PC-9 (cell line): ENCODE data around the gene GPBAR1. TPM values are rescaled to one million over a fixed set of nuclear protein-coding genes. Genes with fewer than 3 reads are reported as not detected.
"Not testable (repeated sequence)": the region's sequence is repeated elsewhere in the genome, so short reads cannot be mapped to it uniquely, and the experiment has no call there.

ENCODE experiments used
- BruUV-seq: library from RNA; stranded (reverse); fragments of 400-500 nt; replicated peaks from 2 replicates; lab custom pipeline; 2021; lab: Mats Ljungman, UMichigan
- CTCF ChIA-PET: fragments of 300-600 bp; sonication (Branson Sonifier 250); formaldehyde crosslinking; loops from one replicate; lab custom pipeline; 2022; ENCODE audit warnings: antibody characterized with exemption; lab: Charles Lee
- POLR2A ChIA-PET: fragments of 300-600 bp; sonication (Branson Sonifier 250); formaldehyde crosslinking; loops from one replicate; lab custom pipeline; 2022; ENCODE audit warnings: antibody characterized with exemption; ENCODE audit not compliant: unreplicated experiment; lab: Charles Lee
- DNase-seq, 2 experiments: peaks; one replicate each; pipeline versions ENCODE4 v3.0.0 to v3.0.0-alpha.2; 2015 to 2022; ENCODE audit warnings: mixed read lengths in 1 of 2
- H2AFZ ChIP-seq: fragments of 200-600 bp; sonication (generic); 2 replicates; pipeline ENCODE4 v1.8.1; 2017; ENCODE audit warnings: antibody characterized with exemption
- H3F3A ChIP-seq: fragments of 200-600 bp; sonication (generic); 2 replicates; pipeline ENCODE4 v1.8.1; 2017; ENCODE audit warnings: antibody characterized with exemption, mild to moderate bottlenecking, low read depth; ENCODE audit not compliant: insufficient read depth
- H3K27ac ChIP-seq: fragments of 200-600 bp; sonication (generic); 2 replicates; pipeline ENCODE4 v1.6.1; 2016; ENCODE audit warnings: mixed run types
- H3K27me3 ChIP-seq: fragments of 200-600 bp; sonication (generic); 2 replicates; pipeline ENCODE4 v1.6.1; 2016; ENCODE audit warnings: low read depth, mixed run types; ENCODE audit not compliant: insufficient read depth
- H3K36me3 ChIP-seq: fragments of 200-600 bp; sonication (generic); 2 replicates; pipeline ENCODE4 v1.6.1; 2016; ENCODE audit warnings: low read depth, mixed run types
- H3K4me1 ChIP-seq: fragments of 200-600 bp; sonication (generic); replicated peaks from 2 replicates; pipeline ENCODE4 v1.6.1; 2016; ENCODE audit warnings: mixed run types; ENCODE audit not compliant: insufficient read depth
- H3K4me2 ChIP-seq: fragments of 200-600 bp; sonication (generic); 2 replicates; pipeline ENCODE4 v1.6.1; 2017; ENCODE audit warnings: mixed run types
- H3K4me3 ChIP-seq: fragments of 200-600 bp; sonication (generic); 2 replicates; pipeline ENCODE4 v1.6.1; 2016; ENCODE audit warnings: mixed run types
- H3K79me2 ChIP-seq: fragments of 200-600 bp; sonication (generic); 2 replicates; pipeline ENCODE4 v1.6.1; 2017; ENCODE audit warnings: low read depth, mixed run types
- H3K9me2 ChIP-seq: fragments of 200-600 bp; sonication (generic); 2 replicates; pipeline ENCODE4 v1.8.1; 2017; ENCODE audit warnings: mild to moderate bottlenecking; ENCODE audit not compliant: insufficient read depth
- H3K9me3 ChIP-seq: fragments of 200-600 bp; sonication (generic); 2 replicates; pipeline ENCODE4 v1.8.1; 2016; ENCODE audit warnings: low read depth; ENCODE audit not compliant: insufficient read depth
- H4K20me1 ChIP-seq: fragments of 200-600 bp; sonication (generic); 2 replicates; pipeline ENCODE4 v1.8.1; 2017; ENCODE audit not compliant: insufficient read depth
- EZH2 ChIP-seq: fragments of 200-600 bp; sonication (generic); IDR thresholded peaks from 2 replicates; pipeline ENCODE4 v1.8.0; 2017; ENCODE audit warnings: antibody characterized with exemption, low read depth
- intact Hi-C: fragments of 100-400 bp; cut with micrococcal nuclease; formaldehyde crosslinking; loops from one replicate; pipeline ENCODE4 v1.10.0; 2022; ENCODE audit not compliant: unreplicated experiment
- total RNA-seq: library from RNA; stranded (reverse); gene quantifications from 2 replicates; pipeline ENCODE4 v1.2.3, GENCODE V29; 2021
- TF ChIP-seq, protein P1 (sequence below): fragments of 200-600 bp; sonication (generic); conservative IDR thresholded peaks from 2 replicates; pipeline ENCODE4 v1.6.1; 2017; ENCODE audit warnings: mixed run types, antibody characterized with exemption, mild to moderate bottlenecking, moderate library complexity

The GPBAR1 gene
- total RNA-seq, 1 experiment from 2014 or later: 0.22 TPM

DNA sequence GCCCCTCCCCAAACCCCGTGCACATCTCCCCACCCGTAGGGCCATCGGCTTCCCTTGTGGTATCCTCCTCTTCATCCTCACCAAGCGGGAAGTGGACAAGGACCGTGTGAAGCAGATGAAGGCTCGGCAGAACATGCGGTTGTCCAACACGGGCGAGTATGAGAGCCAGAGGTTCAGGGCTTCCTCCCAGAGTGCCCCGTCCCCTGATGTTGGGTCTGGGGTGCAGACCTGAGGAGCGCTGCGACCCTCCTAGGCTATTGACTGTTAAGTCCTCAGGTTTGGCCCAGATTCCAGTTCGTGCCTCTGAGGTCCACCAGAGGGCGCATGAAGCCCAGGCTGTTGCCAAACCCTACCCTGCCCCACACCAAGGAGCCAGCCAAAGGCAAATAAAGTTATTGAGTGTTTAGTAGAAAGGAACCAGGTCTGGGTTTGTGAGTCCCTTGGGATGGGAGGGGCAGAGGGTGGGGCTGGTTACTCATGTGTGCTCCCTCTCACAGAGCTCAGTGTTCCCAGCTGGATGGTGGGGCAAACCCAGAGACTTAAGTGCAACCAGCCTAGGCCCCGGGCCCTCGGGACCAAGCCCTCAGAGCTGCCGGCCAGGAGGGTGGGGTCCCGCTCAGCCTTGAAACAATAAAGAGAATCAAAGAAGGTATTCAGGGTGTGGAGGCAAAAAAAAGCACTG is 11.9 kb downstream of the GPBAR1 start:
- Histone ChIP-seq H3K9me2 (no peaks in the 10 kb centered on the region), H4K20me1 (peaks cover 10% of the 10 kb centered on the region), H3F3A (peaks cover 37% of the 10 kb centered on the region), H3K79me2 (peaks cover 44% of the 10 kb centered on the region), H3K36me3 (peaks cover 18% of the 10 kb centered on the region), H3K27ac (peak overlapping the region; percentile 69), H3K27me3 (no peaks in the 10 kb centered on the region), H3K4me2 (peak overlapping the region; percentile 97), H3K4me3 (no peak overlapping the region; the same call in 1 of the 2 replicates), H3K9me3 (no peaks in the 10 kb centered on the region), H2AFZ (no peak overlapping the region), H3K4me1 (peaks cover 39% of the 10 kb centered on the region)
- peak; percentile 85 to 90 for DNase-seq
- POLR2A ChIA-PET: interaction anchor here (0.6 to 1.0 kb wide), 6 partner anchors 10 to 729 kb away, joined by 3 to 8 read pairs (median 6); no protein-coding TSS in a partner anchor
- intact Hi-C loops: loop anchor here (1.0 to 10.0 kb wide), 9 partner anchors 15 to 575 kb away; partner anchors contain the start of genes BCS1L and ZNF142
- no TSS peak for BruUV-seq
- TF ChIP-seq EZH2: no peak
- TF ChIP-seq, protein P1, sequence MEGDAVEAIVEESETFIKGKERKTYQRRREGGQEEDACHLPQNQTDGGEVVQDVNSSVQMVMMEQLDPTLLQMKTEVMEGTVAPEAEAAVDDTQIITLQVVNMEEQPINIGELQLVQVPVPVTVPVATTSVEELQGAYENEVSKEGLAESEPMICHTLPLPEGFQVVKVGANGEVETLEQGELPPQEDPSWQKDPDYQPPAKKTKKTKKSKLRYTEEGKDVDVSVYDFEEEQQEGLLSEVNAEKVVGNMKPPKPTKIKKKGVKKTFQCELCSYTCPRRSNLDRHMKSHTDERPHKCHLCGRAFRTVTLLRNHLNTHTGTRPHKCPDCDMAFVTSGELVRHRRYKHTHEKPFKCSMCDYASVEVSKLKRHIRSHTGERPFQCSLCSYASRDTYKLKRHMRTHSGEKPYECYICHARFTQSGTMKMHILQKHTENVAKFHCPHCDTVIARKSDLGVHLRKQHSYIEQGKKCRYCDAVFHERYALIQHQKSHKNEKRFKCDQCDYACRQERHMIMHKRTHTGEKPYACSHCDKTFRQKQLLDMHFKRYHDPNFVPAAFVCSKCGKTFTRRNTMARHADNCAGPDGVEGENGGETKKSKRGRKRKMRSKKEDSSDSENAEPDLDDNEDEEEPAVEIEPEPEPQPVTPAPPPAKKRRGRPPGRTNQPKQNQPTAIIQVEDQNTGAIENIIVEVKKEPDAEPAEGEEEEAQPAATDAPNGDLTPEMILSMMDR: peak; percentile 95
- CTCF ChIA-PET: interaction anchor here (0.6 to 2.9 kb wide), 9 partner anchors 10 to 314 kb away, joined by 3 to 26 read pairs (median 6); partner anchors contain the start of genes CATIP, CTDSP1 and TMBIM1

DNA sequence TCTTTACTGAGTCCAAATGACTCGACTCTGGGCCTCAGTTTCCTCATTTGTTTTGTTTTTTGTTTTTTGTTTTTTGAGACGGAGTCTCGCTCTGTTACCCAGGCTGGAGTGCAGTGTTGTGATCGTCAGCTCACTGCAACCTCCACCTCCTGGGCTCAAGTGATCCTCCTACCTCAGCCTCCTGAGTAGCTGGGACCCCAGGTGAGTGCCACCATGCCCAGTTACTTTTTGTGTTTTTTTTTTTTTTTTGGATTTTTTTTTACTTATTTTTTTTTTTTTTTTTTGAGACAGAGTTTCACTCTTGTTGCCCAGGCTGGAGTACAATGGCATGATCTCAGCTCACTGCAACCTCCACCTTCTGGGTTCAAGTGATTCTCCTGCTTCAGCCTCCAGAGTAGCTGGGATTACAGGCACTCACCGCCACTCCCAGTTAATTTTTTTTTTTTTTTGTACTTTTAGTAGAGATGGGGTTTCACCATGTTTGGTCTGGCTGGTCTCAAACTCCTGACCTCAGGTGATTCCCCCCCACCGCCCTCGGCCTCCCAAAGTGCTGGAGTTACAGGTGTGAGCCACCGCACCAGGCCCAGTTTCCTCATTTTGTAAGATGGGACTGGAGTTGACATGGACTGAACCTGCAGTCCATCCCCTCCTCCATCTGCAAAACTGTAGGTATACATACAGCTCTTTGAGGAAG is 12.5 kb downstream of the GPBAR1 start:
- Histone ChIP-seq H3K79me2 (peaks cover 38% of the 10 kb centered on the region), H3K27ac (peak overlapping the region; percentile 69), H3K4me2 (peak overlapping the region; percentile 97), H3K36me3 (peaks cover 17% of the 10 kb centered on the region; the same call in 1 of the 2 replicates), H3K4me1 (peaks cover 39% of the 10 kb centered on the region), H3F3A (peaks cover 37% of the 10 kb centered on the region)
- not testable (repeated sequence) for DNase-seq, H3K9me3 ChIP-seq, H2AFZ ChIP-seq, H3K27me3 ChIP-seq, H3K9me2 ChIP-seq, H3K4me3 ChIP-seq, BruUV-seq, H4K20me1 ChIP-seq
- POLR2A ChIA-PET: interaction anchor here (0.6 to 1.0 kb wide), 6 partner anchors 9 to 113 kb away, joined by 5 to 8 read pairs (median 6); no protein-coding TSS in a partner anchor
- intact Hi-C loops: loop anchor here (2.0 to 10.0 kb wide), 4 partner anchors 49 to 574 kb away; partner anchors contain the start of genes BCS1L and ZNF142
- CTCF ChIA-PET: interaction anchor here (0.6 to 2.9 kb wide), 8 partner anchors 9 to 133 kb away, joined by 3 to 26 read pairs (median 6); partner anchors contain the start of genes CATIP, CTDSP1 and TMBIM1

DNA sequence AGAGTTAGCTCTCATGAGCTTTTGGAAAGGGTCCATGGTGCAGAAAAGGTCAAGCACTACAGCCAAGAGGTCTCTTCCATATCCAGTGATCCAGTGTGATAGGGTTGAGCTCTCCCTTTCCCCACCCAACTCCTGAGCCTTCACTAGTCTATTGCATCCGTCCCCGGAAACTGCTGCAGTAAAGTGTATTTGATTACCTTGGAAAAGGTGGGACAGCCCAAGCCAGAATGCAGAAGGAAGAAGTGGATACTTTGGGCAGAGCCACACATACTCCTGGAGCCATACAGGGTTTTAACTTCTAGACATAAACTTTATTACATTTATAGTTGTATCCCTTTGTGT is 13.1 kb downstream of the GPBAR1 start:
- H3K27me3 ChIP-seq: no peaks in the 10 kb centered on the region
- H3K36me3 ChIP-seq: peaks cover 17% of the 10 kb centered on the region; the same call in 1 of the 2 replicates
- H3K4me3 ChIP-seq: no peak overlapping the region
- no peaks in the 10 kb centered on the region for H3K9me2 ChIP-seq
- peak overlapping the region; percentile 69 for H3K27ac ChIP-seq
- H3K4me2 ChIP-seq: peak overlapping the region; percentile 11; the same call in 1 of the 2 replicates
- peaks cover 34% of the 10 kb centered on the region for H3K79me2 ChIP-seq
- H4K20me1 ChIP-seq: peaks cover 6% of the 10 kb centered on the region
- H3F3A ChIP-seq: peaks cover 37% of the 10 kb centered on the region
- BruUV-seq: no TSS peak
- no peaks in the 10 kb centered on the region for H3K9me3 ChIP-seq
- intact Hi-C loops: loop anchor here (2.0 to 10.0 kb wide), 4 partner anchors 49 to 573 kb away; partner anchors contain the start of genes BCS1L and ZNF142
- CTCF ChIA-PET: interaction anchor here (1.1 to 2.9 kb wide), 2 partner anchors 18 to 83 kb away, joined by 5 to 26 read pairs; partner anchors contain the start of genes CATIP and TMBIM1
- H3K4me1 ChIP-seq: peaks cover 36% of the 10 kb centered on the region
- POLR2A ChIA-PET: interaction anchor here (0.6 kb wide), 1 partner anchor 113 kb away, joined by 5 read pairs; no protein-coding TSS in a partner anchor
- no peak overlapping the region for H2AFZ ChIP-seq
- DNase-seq: no peak
- no peak for TF ChIP-seq EZH2
- TF ChIP-seq, protein P1: no peak
